Psoas muscle (tissue), 8 donors: Measurements from ENCODE around the gene COL1A1. TPM values are rescaled to one million over a fixed set of nuclear protein-coding genes. Genes with fewer than 3 reads are reported as not detected.

Source experiments
- ATAC-seq, 4 donors: fragments of 200-7000 bp; cut with Tn5 transposase; one replicate each; pipeline ENCODE4 v1.9.1; 2020; ENCODE audit warnings: moderate library complexity in 3 of 4, mild to moderate bottlenecking in 2 of 4
- DNase-seq, 2 donors: peaks; one replicate each; pipeline ENCODE4 v3.0.0-alpha.2; 2020
- H3K27ac ChIP-seq: fragments of 200-600 bp; one replicate; pipeline ENCODE4 v1.8.0; 2022
- H3K27me3 ChIP-seq, 3 donors: fragments of 200-600 bp in 1 of 3; one replicate each; pipeline versions ENCODE4 v1.6.1 to v1.8.0; 2013 to 2022; ENCODE audit warnings: low read length in 2 of 3, mild to moderate bottlenecking in 2 of 3, moderate library complexity in 1 of 3; ENCODE audit not compliant: insufficient read depth in 3 of 3
- H3K36me3 ChIP-seq, 2 donors: fragments of 200-600 bp in 1 of 2; one replicate each; pipeline versions ENCODE4 v1.6.1 to v1.8.0; 2013 to 2022; ENCODE audit warnings: low read depth in 1 of 2, mild to moderate bottlenecking in 1 of 2, moderate library complexity in 1 of 2; ENCODE audit not compliant: insufficient read depth in 1 of 2
- H3K4me1 ChIP-seq: fragments of 200-600 bp; one replicate; pipeline ENCODE4 v1.8.0; 2022
- H3K4me3 ChIP-seq: fragments of 200-600 bp; one replicate; pipeline ENCODE4 v1.8.0; 2022; ENCODE audit warnings: mild to moderate bottlenecking
- H3K9me3 ChIP-seq: fragments of 200-600 bp; one replicate; pipeline ENCODE4 v1.8.0; 2022
- WGBS, 3 donors: extraction: QIAGEN DNeasy Blood & Tissue Kit; methylation state at CpG; one replicate each; pipeline versions ENCODE4 v1.1.6 to v1.1.7; 2013; 5-methylcytosine and 5-hydroxymethylcytosine counted together
- intact Hi-C, 2 donors: fragments of 100-400 bp; cut with DNase I; formaldehyde crosslinking; loops; one replicate each; pipeline versions ENCODE4 v1.11.0 to v1.14.2; 2022
- polyA plus RNA-seq, 3 donors: library from polyadenylated mRNA; stranded (reverse); fragments of 200-250 nt; gene quantifications; one replicate each; pipeline ENCODE4 v1.2.3, GENCODE V29; 2013
- total RNA-seq, 4 donors: library from RNA; stranded (reverse); fragmentation: NEBNext Ultra II Directional in 2 of 4; extraction: Animal tissue kit (Norgen Biotek cat#: 25700) in 2 of 4; gene quantifications; one replicate each; pipeline versions ENCODE4 v1.2.1 to v1.2.4, GENCODE V29; 2021 to 2023
- TF ChIP-seq, protein P1 (sequence below): fragments of 200-600 bp; IDR thresholded peaks from one replicate; pipeline ENCODE4 v1.8.0; 2022; ENCODE audit warnings: antibody characterized with exemption
- donor health status: healthy with polysubstance abuse.
- donor health status: DM: no; HTN: no; CAD: no; lungs with moderate emphysema.
- donor health status: Bipolar disorder and iron deficiency.
- donor health status: healthy.
- donor health status: DM: yes; HTN: yes; CAD: no.
- donor health status: DM: no; HTN: no; CAD: no.
- donor health status: DM: no; HTN: no; CAD: no.
- donor health status: DM: yes; HTN: yes; CAD: no.

Gene COL1A1
- total and polyA plus RNA-seq, 7 donors = 2.3 to 46.6 (median 10.2) TPM

DNA sequence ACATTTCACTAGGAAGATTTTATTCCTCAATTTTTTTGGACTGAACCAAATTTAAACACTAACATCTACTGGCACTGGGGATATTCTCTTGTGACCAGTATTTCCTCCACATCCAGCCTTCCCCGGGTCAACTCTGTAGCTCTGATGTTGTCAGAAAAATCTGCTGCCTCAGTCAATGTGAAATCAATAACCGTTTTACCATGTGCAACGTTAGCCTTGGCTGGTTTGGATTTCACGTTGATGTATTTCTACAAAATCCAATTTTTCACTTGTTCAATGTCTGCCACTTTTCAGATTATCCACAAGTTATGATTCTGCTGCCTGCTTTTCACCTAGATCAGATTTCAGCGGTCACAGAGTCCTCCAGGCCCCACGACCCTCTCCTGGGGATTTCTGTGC, 28.5 kb downstream of the COL1A1 start:
- H3K9me3 ChIP-seq = no peaks in the 10 kb centered on the region
- ATAC-seq (no peak), DNase-seq (no peak)
- peaks cover 65% of the 10 kb centered on the region for H3K4me1 ChIP-seq
- WGBS, 3 donors = 28 to 53% (median 41%) methylated on average over 6 of the region's 6 CpGs
- TF ChIP-seq, protein P1, sequence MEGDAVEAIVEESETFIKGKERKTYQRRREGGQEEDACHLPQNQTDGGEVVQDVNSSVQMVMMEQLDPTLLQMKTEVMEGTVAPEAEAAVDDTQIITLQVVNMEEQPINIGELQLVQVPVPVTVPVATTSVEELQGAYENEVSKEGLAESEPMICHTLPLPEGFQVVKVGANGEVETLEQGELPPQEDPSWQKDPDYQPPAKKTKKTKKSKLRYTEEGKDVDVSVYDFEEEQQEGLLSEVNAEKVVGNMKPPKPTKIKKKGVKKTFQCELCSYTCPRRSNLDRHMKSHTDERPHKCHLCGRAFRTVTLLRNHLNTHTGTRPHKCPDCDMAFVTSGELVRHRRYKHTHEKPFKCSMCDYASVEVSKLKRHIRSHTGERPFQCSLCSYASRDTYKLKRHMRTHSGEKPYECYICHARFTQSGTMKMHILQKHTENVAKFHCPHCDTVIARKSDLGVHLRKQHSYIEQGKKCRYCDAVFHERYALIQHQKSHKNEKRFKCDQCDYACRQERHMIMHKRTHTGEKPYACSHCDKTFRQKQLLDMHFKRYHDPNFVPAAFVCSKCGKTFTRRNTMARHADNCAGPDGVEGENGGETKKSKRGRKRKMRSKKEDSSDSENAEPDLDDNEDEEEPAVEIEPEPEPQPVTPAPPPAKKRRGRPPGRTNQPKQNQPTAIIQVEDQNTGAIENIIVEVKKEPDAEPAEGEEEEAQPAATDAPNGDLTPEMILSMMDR = no peak
- H3K4me3 ChIP-seq = no peak overlapping the region
- H3K27me3 ChIP-seq = no peaks in the 10 kb centered on the region
- intact Hi-C loops = loop anchor here in 1 of 2 donors (5.0 kb wide), 1 partner anchor 56 kb away; no protein-coding TSS in a partner anchor
- peak overlapping the region; percentile 61 for H3K27ac ChIP-seq
- peaks cover 0 to 69% of the 10 kb centered on the region in 2 donors for H3K36me3 ChIP-seq

DNA sequence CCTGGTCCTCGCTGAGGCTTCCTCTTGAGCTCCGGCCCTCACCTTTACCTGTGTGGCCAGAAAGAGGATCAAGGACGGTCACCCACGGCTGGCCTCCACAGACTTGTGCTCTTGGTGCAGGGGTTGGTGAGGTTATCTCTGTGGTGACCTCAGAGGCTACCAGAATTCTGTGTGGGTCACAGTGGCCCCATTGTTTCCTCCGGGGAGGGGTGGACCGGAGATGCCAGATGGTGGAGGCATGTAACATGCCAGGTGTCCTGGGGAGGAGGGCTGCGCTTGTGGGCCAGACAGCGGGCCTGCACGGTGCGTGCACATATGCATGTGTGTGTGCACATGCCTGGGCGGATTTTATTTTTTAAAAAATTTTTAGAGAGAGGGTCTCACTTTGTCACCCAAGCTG, 29.3 kb downstream of the COL1A1 start:
- 41 to 79% (median 54%) methylated on average over 11 of the region's 11 CpGs for whole genome bisulfite sequencing, 3 donors
- TF ChIP-seq, protein P1 = no peak
- no peak overlapping the region for H3K4me3 ChIP-seq
- H3K27me3 ChIP-seq = no peaks in the 10 kb centered on the region
- intact Hi-C loops = loop anchor here in 1 of 2 donors (5.0 kb wide), 1 partner anchor 55 kb away; no protein-coding TSS in a partner anchor
- DNase-seq = peak; percentile 12 to 47
- no peaks in the 10 kb centered on the region for H3K9me3 ChIP-seq
- H3K27ac ChIP-seq = peak overlapping the region; percentile 80
- H3K4me1 ChIP-seq = peaks cover 64% of the 10 kb centered on the region
- peaks cover 0 to 72% of the 10 kb centered on the region in 2 donors for H3K36me3 ChIP-seq
- ATAC-seq = no peak

DNA sequence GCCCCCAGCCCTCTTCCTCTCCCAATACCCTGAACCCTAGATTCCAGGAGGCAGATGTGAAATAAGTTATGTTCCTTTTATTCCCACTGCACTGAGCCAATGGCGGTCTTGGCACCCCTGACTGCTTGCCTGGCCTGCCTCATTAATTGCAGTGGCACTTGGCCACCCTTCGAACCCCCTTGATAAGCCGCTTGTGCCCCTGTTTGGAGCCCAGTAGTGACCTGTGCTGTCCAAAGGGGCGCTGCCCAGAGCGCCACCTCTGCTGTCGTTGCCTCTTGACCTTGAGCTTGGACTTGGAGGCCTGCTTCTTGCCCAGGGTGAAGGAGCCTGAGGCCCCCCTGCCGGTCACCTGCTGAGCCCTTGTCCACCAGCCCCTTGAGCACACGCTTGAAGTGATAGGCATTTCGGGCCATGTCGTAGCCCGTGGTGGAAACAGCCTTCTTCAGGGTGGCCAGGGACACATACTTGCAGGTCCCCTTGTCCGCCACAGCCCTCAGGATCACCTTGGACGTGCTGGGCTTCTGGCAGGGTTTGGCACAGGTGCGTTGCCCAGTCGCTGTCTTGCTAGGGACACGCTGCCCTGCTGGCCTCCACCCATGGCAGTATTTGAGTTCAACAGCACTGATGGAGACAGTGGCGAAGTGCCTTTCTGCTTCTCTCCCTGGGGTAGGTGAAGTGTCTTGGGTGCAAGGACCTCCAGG, 29.9 kb downstream of the COL1A1 start:
- Histone ChIP-seq H3K27me3 (no peaks in the 10 kb centered on the region), H3K4me3 (no peak overlapping the region), H3K27ac (peak overlapping the region; percentile 80), H3K4me1 (peaks cover 59% of the 10 kb centered on the region), H3K9me3 (no peaks in the 10 kb centered on the region), H3K36me3 (peaks cover 0 to 69% of the 10 kb centered on the region in 2 donors)
- TF ChIP-seq, protein P1 = no peak
- 42 to 65% (median 49%) methylated on average over 17 of the region's 17 CpGs for WGBS, 3 donors
- intact Hi-C loops = loop anchor here in 1 of 2 donors (5.0 kb wide), 1 partner anchor 54 kb away; no protein-coding TSS in a partner anchor
- DNase-seq = peak; percentile 14 to 50
- ATAC-seq = peak in 1 of 4 donors; percentile 6

DNA sequence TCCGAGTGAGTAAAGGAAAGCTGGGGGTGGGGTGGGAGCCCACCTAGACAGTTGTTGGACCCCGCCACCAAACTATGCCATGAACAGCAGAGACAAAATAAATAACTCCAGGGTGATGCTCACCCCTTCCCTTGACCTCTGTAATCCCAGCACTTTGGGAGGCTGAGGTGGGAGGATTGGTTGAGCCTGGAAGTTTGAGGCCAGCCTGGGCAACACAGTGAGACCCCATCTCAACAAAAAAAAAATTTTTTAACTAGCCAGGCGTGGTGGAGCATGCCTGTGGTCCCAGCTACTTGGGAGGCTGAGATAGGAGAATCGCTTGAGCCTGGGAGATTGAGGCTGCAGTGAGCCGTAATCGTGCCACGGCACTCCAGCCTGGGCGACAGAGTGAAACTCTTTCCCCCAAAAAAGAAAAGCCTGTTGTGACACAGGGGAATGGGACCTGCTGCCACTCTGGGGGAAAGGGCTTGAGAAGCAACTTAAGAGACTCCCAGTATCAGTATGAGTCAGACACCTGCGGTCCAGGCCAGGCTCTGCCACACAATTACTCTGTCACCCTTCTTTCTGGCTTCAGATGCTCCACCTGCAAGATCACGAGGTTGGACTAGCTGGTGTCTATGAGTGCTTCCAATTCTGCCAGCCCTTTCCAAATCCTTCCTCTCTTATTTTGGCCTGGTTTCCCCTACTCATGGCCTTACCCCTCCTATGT, 30.6 kb downstream of the COL1A1 start:
- TF ChIP-seq, protein P1 = no peak
- ATAC-seq (peak; percentile 60 to 69 (median 66)), DNase-seq (peak; percentile 35 to 71)
- 77 to 83% (median 79%) methylated on average over 10 of the region's 10 CpGs for WGBS, 3 donors
- peak overlapping the region; percentile 80 for H3K27ac ChIP-seq
- H3K27me3 ChIP-seq = no peaks in the 10 kb centered on the region
- H3K4me3 ChIP-seq = no peak overlapping the region
- intact Hi-C loops = loop anchor here in 1 of 2 donors (5.0 kb wide), 1 partner anchor 54 kb away; no protein-coding TSS in a partner anchor
- peaks cover 53% of the 10 kb centered on the region for H3K4me1 ChIP-seq
- H3K9me3 ChIP-seq = no peaks in the 10 kb centered on the region
- peaks cover 0 to 62% of the 10 kb centered on the region in 2 donors for H3K36me3 ChIP-seq
